Muscle layer of duodenum (tissue), 2 donors: Measurements from ENCODE around the gene SLA2.
A peak's percentile ranks its signal among the peaks of the same experiment; 100 is the strongest.
"Not testable (repeated sequence)": the region's sequence is repeated elsewhere in the genome, so short reads cannot be mapped to it uniquely, and the experiment has no call there.

ENCODE experiments used
- H3K27ac ChIP-seq: one replicate; pipeline ENCODE4 v1.7.0; 2013; ENCODE audit warnings: mild to moderate bottlenecking, low read length
- H3K27me3 ChIP-seq: one replicate; pipeline ENCODE4 v1.7.0; 2013; ENCODE audit warnings: low read depth, mild to moderate bottlenecking, control low read depth, low read length
- H3K36me3 ChIP-seq, 2 donors: one replicate each; pipeline ENCODE4 v1.7.0; 2013; ENCODE audit warnings: low read length in 2 of 2, control low read depth in 1 of 2, mild to moderate bottlenecking in 1 of 2; ENCODE audit not compliant: insufficient read depth in 2 of 2, control insufficient read depth in 1 of 2
- H3K4me1 ChIP-seq, 2 donors: one replicate each; pipeline ENCODE4 v1.7.0; 2013; ENCODE audit warnings: low read length in 2 of 2, mild to moderate bottlenecking in 2 of 2, control low read depth in 1 of 2, moderate library complexity in 1 of 2; ENCODE audit not compliant: insufficient read depth in 2 of 2, control insufficient read depth in 1 of 2
- H3K4me3 ChIP-seq, 2 donors: one replicate each; pipeline ENCODE4 v1.7.0; 2013; ENCODE audit warnings: low read length in 2 of 2, low read depth in 1 of 2, mild to moderate bottlenecking in 1 of 2
- H3K9me3 ChIP-seq, 2 donors: one replicate each; pipeline ENCODE4 v1.7.0; 2013; ENCODE audit warnings: low read length in 2 of 2, control low read depth in 1 of 2, mild to moderate bottlenecking in 1 of 2; ENCODE audit not compliant: control insufficient read depth in 1 of 2
- donor health status: healthy.

SLA2 gene

GRCh38 chr20:36628076-36628475 is 17.9 kb downstream of the SLA2 start:
- Histone ChIP-seq H3K4me1 (no peaks in the 10 kb centered on the region), H3K9me3 (no peaks in the 10 kb centered on the region), H3K4me3 (no peak overlapping the region), H3K27ac (no peak overlapping the region), H3K27me3 (no peaks in the 10 kb centered on the region), H3K36me3 (no peaks in the 10 kb centered on the region)

GRCh38 chr20:36624944-36625324 is 21.1 kb downstream of the SLA2 start:
- Histone ChIP-seq H3K27ac (no peak overlapping the region), H3K4me1 (no peaks in the 10 kb centered on the region), H3K4me3 (no peak overlapping the region), H3K36me3 (no peaks in the 10 kb centered on the region), H3K27me3 (no peaks in the 10 kb centered on the region), H3K9me3 (no peaks in the 10 kb centered on the region)

DNA sequence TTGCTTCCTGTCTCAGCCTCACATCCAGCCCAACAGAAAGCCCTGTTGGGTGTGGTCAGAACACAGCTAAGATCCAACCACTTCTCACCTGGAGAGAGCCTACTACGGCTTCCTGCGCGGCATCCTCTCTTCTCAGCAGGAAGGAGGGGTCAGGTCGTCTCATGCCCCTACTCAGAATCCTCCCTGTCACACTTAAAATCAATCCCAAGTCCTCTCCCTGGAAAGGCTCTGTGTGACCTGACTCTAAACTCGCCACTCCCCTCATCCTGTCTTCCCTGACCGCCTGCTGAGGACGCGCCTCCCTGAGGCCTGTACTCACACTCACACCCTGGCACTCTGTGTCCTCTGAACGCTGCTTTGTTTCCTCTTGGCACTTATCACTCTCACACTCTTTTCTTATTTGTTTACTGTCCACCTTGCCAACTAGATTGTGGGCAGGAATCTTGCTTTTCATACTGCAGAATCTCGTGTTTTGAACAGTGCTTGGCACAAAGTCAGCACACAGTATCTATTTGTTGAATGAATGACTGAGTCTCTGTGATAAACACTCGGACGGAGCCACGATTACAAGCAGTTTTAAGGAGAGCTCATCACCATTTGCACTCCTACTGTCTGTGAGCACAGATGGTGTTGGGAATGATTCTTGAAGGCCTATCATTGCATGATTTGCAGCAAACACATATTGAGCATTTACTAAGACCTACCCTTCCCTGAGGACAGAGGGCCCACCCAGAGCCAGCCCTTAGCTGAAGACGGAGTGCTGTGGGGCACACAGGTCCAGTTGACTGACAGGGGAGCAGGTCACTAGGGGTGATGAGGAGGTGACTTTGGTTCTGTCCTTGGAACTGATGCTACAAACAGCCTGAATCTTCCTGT is 21.7 kb downstream of the SLA2 start:
- no peak overlapping the region for H3K27ac ChIP-seq
- no peaks in the 10 kb centered on the region for H3K4me1 ChIP-seq
- H3K4me3 ChIP-seq, result no peak overlapping the region
- no peaks in the 10 kb centered on the region for H3K36me3 ChIP-seq
- H3K9me3 ChIP-seq, result no peaks in the 10 kb centered on the region
- H3K27me3 ChIP-seq, result no peaks in the 10 kb centered on the region

DNA sequence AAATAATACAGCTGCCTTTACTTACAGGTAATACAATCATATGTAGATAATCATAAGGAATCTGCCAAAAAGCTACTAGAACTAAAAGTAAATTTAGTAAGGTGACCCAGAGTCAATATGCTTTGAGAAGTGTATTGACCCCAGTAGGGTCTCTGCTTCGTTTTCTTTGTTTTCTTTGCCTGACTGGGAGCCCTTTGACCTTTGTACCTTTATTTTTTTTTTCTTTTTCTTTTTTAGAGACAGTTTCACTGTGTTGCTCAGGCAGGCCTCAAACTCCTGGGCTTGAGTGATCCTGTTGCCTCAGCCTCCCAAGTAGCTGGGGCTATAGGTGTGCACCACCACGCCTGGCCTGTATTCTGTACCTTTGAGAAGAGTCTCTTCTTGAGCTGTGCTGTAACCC is 22.6 kb downstream of the SLA2 start:
- no peaks in the 10 kb centered on the region for H3K36me3 ChIP-seq
- no peak overlapping the region for H3K4me3 ChIP-seq
- H3K27ac ChIP-seq, result no peak overlapping the region
- H3K9me3 ChIP-seq, result no peaks in the 10 kb centered on the region
- H3K4me1 ChIP-seq, result no peaks in the 10 kb centered on the region
- no peaks in the 10 kb centered on the region for H3K27me3 ChIP-seq

- no peak overlapping the region for H3K4me3 ChIP-seq
These were observed 25.1 kb downstream of the SLA2 start for GRCh38 chr20:36620917-36621316.

DNA sequence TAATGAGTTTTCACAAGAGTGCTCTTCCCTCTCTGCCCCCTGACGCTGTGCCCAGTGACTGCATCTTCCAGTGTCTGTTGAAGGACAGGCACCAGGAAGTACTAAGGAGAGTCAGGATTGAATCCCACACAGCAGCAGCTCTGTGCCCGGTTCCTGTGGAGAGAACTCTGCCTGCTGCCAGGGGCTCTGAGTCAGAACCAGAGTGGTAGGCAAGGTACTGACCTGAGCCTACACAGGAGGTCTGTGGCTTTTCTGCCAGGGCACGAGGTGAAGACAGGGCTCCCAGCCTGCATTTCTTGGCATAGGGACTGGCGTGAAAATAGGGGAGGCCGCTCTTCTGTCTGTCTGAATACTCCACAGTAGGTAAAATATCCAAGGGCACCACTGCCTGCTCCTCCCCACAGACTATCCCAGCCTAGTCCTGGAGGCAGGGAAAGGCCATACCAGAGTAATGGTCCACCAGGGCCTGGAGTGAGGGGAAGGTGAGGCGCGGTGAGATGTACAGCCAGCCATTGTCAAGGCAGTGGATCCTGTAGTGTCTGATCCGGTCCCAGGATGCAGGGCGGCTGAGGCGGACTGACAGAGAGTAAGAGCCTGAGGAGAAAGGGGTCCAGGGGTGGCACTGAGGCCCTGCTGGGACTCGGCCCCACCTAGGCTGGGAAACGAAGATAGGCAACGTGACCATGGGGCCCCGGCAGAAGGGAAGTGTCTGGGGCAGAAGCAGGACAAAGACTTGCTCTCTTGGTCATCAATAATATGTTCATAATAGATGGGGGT is 31.0 kb downstream of the SLA2 start:
- H3K27me3 ChIP-seq, result no peaks in the 10 kb centered on the region
- no peaks in the 10 kb centered on the region for H3K9me3 ChIP-seq
- H3K27ac ChIP-seq, result no peak overlapping the region
- no peaks in the 10 kb centered on the region for H3K4me1 ChIP-seq
- peaks cover 42 to 48% of the 10 kb centered on the region in 2 donors for H3K36me3 ChIP-seq
- H3K4me3 ChIP-seq, result no peak overlapping the region

More at GRCh38 chr20:36620917-36621316, 25.1 kb downstream of the SLA2 start:
- no peaks in the 10 kb centered on the region for H3K27me3 ChIP-seq
- H3K27ac ChIP-seq, result no peak overlapping the region
- no peaks in the 10 kb centered on the region for H3K9me3 ChIP-seq
- H3K4me1 ChIP-seq, result no peaks in the 10 kb centered on the region
- no peaks in the 10 kb centered on the region for H3K36me3 ChIP-seq

DNA sequence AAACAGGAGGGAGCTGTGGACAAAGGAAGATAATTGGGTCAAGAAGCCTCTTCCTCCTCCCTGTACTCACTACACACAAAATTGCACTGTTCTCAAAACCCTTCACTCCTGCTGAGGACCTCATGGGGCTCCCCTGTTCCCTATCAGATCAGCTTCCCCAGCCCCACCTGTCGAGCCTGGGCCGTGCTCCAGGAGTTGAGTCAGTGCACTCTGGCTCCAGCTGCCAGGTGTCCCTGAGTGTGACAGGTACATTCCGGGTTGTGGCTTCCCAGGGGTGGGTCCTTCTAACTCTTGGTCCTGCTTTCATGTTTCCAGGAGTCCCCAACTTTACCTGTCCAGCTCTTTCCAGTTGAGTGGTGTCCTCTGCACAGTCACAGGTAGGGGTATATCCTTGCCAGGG is 32.0 kb downstream of the SLA2 start:
- Histone ChIP-seq H3K4me3 (no peak overlapping the region), H3K27me3 (no peaks in the 10 kb centered on the region), H3K27ac (no peak overlapping the region), H3K36me3 (peaks cover 48 to 56% of the 10 kb centered on the region in 2 donors), H3K9me3 (no peaks in the 10 kb centered on the region), H3K4me1 (no peaks in the 10 kb centered on the region)

DNA sequence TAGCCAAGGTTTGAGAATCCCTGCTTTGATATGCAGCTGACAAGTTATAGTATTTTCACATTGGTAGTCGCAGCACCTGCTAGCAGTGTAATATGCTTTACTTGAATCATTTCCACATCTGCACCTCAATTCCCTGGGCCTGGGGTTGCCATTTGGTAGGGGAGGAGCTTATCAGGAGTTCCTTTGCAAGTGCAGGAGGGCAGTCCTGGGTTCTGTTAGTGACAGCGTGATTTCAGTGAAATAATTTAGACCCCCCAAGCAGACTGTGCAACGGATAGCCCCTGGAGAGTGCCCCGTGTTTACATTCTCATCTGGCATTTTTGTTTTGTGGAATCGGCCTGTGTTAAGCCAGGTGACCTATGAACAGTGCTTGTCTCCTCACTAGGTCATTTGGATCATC is 34.4 kb downstream of the SLA2 start:
- H3K27ac ChIP-seq, result no peak overlapping the region
- H3K4me3 ChIP-seq, result no peak overlapping the region
- H3K4me1 ChIP-seq, result peaks cover 8 to 13% of the 10 kb centered on the region in 2 donors
- peaks cover 57 to 66% of the 10 kb centered on the region in 2 donors for H3K36me3 ChIP-seq
- no peaks in the 10 kb centered on the region for H3K9me3 ChIP-seq
- H3K27me3 ChIP-seq, result no peaks in the 10 kb centered on the region

DNA sequence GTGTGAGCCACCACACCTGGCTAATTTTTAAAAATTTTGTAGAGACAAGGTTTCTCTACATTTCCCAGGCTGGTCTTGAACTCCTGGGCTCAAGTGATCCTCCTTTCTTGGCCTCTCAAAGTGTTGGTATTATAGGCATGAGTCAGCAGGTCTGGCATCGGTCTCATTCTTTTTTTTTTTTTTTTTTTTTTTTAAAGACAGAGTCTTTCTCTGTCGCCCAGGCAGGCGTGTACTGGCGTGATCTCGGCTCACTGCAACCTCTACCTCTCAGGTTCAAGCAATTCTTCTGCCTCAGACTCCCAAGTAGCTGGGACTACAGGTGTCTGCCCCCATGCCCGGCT is 37.6 kb downstream of the SLA2 start:
- Histone ChIP-seq H3K4me1 (peaks cover 12 to 16% of the 10 kb centered on the region in 2 donors), H3K36me3 (peaks cover 35 to 52% of the 10 kb centered on the region in 2 donors)
- not testable (repeated sequence) for H3K9me3 ChIP-seq, H3K4me3 ChIP-seq, H3K27ac ChIP-seq, H3K27me3 ChIP-seq

DNA sequence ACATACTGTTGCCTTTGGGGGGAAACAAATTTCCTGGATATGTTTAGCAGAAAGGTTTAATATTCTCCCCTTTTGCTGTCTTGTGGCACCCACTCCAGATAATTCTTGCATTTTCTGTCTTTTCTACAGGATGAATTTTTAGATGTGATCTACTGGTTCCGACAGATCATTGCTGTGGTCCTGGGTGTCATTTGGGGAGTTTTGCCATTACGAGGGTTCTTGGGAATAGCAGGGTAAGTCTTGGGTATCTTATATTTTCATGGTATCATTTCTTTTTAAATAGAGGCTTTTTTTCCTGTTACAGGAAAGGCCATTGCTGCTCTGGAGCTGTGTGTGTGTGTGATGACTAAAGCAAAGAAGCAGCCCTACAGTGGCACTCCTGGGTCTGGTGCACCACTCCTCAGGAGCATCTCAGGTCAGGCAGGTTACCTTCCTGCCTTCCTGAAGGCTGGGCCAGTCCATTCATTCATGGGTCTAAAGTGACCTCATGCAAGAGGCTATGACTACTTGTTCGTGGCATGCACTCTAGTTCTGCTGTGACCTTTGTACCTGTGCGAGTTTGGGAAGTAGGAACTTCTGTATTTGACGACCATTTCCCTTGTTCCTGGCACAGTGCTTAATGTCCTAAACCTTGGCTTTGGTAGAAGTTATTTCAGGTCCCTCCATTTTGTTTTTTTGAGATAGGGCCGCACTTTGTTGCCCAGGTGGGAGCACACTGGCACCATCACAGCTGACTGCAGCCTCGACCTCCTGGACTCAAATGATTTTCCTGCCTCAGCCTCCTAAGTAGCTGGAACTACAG is 38.2 kb downstream of the SLA2 start:
- peaks cover 12 to 16% of the 10 kb centered on the region in 2 donors for H3K4me1 ChIP-seq
- no peaks in the 10 kb centered on the region for H3K9me3 ChIP-seq
- peaks cover 34 to 48% of the 10 kb centered on the region in 2 donors for H3K36me3 ChIP-seq
- no peak overlapping the region for H3K27ac ChIP-seq
- peak overlapping the region in 1 of 2 donors; percentile 96 for H3K4me3 ChIP-seq
- H3K27me3 ChIP-seq, result no peaks in the 10 kb centered on the region
